HEK293T (cell line): ENCODE measurements around the gene PDLIM1.

Experiments used
- CTCF ChIA-PET: fragments of 350-600 bp; formaldehyde crosslinking; extraction: SDS; loops from one replicate; lab custom pipeline; 2021; ENCODE audit warnings: antibody characterized with exemption, inconsistent platforms; lab: Yijun Ruan, JAX
- POLR2A ChIA-PET: fragments of 350-600 bp; formaldehyde crosslinking; extraction: SDS; loops from one replicate; lab custom pipeline; 2020; ENCODE audit warnings: antibody characterized with exemption, inconsistent platforms; lab: Yijun Ruan, JAX
- DNase-seq: peaks from one replicate; pipeline ENCODE4 v3.0.0; 2012; ENCODE audit warnings: mixed read lengths; ENCODE audit errors: extremely low spot score
- ARNT ChIP-seq: fragments of 450-650 bp; IDR thresholded peaks from 2 replicates; pipeline ENCODE4 v1.6.1; 2017; ENCODE audit warnings: mild to moderate bottlenecking
- BHLHE40 ChIP-seq: fragments of 450-650 bp; IDR thresholded peaks from 2 replicates; pipeline ENCODE4 v1.6.1; 2016; ENCODE audit warnings: mild to moderate bottlenecking, moderate library complexity, borderline replicate concordance
- CTBP1 ChIP-seq: fragments of 450-650 bp; IDR thresholded peaks from 2 replicates; pipeline ENCODE4 v1.6.1; 2016; ENCODE audit warnings: borderline replicate concordance
- ELF4 ChIP-seq: fragments of 450-650 bp; IDR thresholded peaks from 2 replicates; pipeline ENCODE4 v1.6.1; 2017; ENCODE audit warnings: antibody characterized with exemption
- FOXA1 ChIP-seq: fragments of 450-650 bp; IDR thresholded peaks from 2 replicates; pipeline ENCODE4 v1.6.1; 2016; ENCODE audit warnings: mild to moderate bottlenecking
- FOXK2 ChIP-seq: fragments of 450-650 bp; IDR thresholded peaks from 2 replicates; pipeline ENCODE4 v1.6.1; 2016; ENCODE audit warnings: mild to moderate bottlenecking
- FOXM1 ChIP-seq: fragments of 450-650 bp; IDR thresholded peaks from 2 replicates; pipeline ENCODE4 v1.6.1; 2017; ENCODE audit warnings: mild to moderate bottlenecking, borderline replicate concordance
- HDGF ChIP-seq: fragments of 450-650 bp; IDR thresholded peaks from 2 replicates; pipeline ENCODE4 v1.6.1; 2017; ENCODE audit warnings: antibody characterized with exemption, borderline replicate concordance
- L3MBTL2 ChIP-seq: fragments of 450-650 bp; conservative IDR thresholded peaks from 2 replicates; pipeline ENCODE4 v1.6.1; 2016; ENCODE audit warnings: mild to moderate bottlenecking
- LEF1 ChIP-seq: fragments of 450-650 bp; IDR thresholded peaks from 2 replicates; pipeline ENCODE4 v1.6.1; 2017; ENCODE audit warnings: mild to moderate bottlenecking, borderline replicate concordance
- NFRKB ChIP-seq: fragments of 450-650 bp; IDR thresholded peaks from 2 replicates; pipeline ENCODE4 v1.6.1; 2016; ENCODE audit warnings: mild to moderate bottlenecking, moderate library complexity
- PKNOX1 ChIP-seq: fragments of 450-650 bp; IDR thresholded peaks from 2 replicates; pipeline ENCODE4 v1.6.1; 2016
- SP1 ChIP-seq: fragments of 450-650 bp; IDR thresholded peaks from 2 replicates; pipeline ENCODE4 v1.6.1; 2017
- SUZ12 ChIP-seq: fragments of 450-650 bp; IDR thresholded peaks from 2 replicates; pipeline ENCODE4 v1.6.1; 2016; ENCODE audit warnings: mild to moderate bottlenecking
- TARDBP ChIP-seq: fragments of 450-650 bp; IDR thresholded peaks from 2 replicates; pipeline ENCODE4 v1.6.1; 2016
- ZNF384 ChIP-seq: fragments of 450-650 bp; IDR thresholded peaks from 2 replicates; pipeline ENCODE4 v1.6.1; 2016

The PDLIM1 gene

DNA sequence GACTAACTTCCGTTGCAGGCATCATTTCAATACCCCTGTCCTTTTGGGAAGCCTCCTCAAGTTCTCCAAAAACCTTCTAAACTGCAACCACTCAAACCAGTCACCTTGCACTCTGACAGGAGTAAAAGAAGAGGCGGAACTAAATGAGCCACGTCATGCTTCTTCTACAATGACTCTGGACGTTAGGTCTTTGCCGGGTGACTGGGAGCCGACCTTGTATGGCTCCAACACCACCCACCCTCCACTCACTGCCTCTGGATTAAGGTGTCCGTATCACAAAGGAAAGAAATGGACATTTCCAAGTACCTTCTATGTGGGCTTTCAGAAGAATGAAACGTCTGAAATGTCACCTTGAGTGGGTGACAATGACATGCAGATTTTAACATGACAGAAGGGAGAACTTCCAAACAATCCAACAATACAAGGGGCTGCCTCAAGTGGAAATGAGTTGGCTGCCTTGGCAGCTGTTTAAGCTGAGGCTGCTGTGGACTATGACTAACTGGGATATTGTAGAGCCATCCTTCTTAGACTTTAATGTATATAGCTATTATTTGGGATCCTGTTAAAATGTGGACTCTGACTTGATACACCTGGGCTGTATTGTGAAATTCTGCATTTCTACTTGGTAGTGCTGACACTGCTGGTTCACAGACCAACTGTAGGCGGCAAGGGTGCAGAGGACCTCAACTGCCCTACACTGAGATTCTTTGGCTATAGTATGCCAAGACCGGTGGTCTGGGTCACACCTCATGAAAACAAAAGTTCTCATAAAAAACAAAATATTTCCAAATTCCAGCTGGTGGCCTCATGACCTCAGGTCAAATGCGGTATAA is 33.8 kb upstream of the PDLIM1 start:
- DNase-seq: no peak
- TF ChIP-seq L3MBTL2 (no peak), FOXK2 (no peak), ARNT (no peak), ELF4 (no peak), FOXM1 (no peak), ZNF384 (no peak), LEF1 (no peak), BHLHE40 (no peak)
- ChIA-PET CTCF (no interaction called here), POLR2A (no interaction called here)

- no peak for DNase-seq
- CTCF ChIA-PET: no interaction called here
- TF ChIP-seq ARNT: no peak
- TF ChIP-seq FOXA1: no peak
- no peak for TF ChIP-seq PKNOX1
- POLR2A ChIA-PET: no interaction called here
These were observed 30.9 kb upstream of the PDLIM1 start for GRCh38 chr10:95321554-95322301.

DNA sequence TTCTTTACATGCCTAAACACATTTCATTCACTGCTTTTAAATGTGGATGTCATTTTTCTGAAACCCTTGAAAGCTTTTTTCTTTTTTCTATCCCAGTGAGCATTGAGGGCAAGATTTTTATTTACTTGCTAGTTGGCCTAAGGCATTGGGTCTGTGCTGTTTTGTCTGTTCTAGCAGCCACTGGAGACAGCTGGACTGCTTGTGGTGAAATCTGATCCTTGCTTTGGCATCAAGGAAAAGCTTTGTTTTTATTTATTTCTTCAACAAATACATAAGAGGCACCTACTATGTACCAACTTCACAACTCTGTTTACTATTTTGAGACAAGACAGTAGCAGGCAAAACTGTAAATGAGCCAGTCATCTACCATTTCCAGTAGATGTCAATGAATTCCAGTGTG is 28.4 kb upstream of the PDLIM1 start:
- no peak for DNase-seq
- ChIA-PET CTCF (interaction anchor here (0.8 kb wide), 1 partner anchor 75 kb away, joined by 3 read pairs; no protein-coding TSS in a partner anchor), POLR2A (no interaction called here)
- no peak for TF ChIP-seq FOXM1
- no peak for TF ChIP-seq FOXA1
- no peak for TF ChIP-seq PKNOX1

DNA sequence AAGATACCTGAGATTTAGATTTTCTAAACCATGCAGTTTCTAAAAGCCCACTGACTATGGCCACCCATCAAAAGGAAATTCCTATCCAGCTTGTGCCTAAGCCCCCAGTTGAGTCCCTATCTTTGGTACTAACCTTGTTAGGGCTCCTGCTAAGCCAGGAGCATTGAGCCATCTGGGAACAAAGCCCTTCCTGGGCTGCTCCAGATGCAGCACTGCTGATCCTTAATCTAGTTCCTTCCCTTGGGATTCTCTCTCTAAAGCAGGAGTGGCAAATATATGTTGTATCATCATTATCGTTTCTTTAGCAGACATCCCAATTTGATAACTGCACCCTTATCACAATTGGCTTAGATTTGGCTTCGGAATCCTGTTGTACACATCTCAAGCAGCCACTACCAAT is 24.7 kb upstream of the PDLIM1 start:
- ChIA-PET CTCF (no interaction called here), POLR2A (no interaction called here)
- DNase-seq: no peak
- TF ChIP-seq BHLHE40 (no peak), ARNT (no peak), L3MBTL2 (no peak), FOXA1 (no peak), FOXK2 (no peak), SUZ12 (no peak), NFRKB (no peak), TARDBP (no peak), ZNF384 (no peak), PKNOX1 (no peak), FOXM1 (no peak), CTBP1 (no peak), SP1 (no peak), ELF4 (no peak), HDGF (no peak)

DNA sequence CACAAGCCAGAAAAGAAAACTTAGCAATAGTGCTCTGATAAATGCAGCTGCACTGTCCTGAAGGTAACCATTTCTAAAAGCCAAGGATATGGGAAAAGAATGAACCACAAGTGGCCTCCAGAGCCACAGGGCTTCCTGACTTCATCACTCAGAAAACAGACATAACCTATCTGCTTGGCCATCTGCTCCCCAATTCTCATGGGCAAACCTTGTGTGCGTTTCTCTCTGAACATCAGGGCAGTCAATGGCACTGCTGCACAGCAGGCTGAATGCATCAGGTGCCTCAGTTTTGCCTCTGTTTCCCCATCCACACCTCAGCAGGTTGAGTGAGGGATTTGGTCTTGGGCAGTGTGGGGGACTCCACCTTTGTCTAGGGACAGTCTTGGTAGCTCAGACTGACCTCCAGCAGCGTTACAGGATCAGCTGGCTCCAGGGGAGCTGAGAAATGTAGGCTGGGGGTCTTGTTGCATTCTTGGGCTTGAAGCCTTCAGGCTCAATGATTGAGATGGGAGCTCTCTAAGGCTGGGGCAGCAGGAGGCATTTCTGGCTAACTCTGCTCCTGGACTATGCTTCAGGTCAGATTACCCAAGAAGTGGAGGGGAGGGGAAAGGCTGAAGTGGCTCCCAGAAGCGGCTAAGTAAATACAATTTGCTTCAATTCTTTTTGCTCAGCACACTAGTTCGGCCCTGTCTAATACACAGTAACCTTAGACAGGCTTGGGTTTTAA is 23.6 kb upstream of the PDLIM1 start:
- ChIA-PET CTCF (no interaction called here), POLR2A (no interaction called here)
- no peak for DNase-seq
- TF ChIP-seq BHLHE40 (no peak), ZNF384 (no peak), ELF4 (no peak)

- no peak for DNase-seq
- TF ChIP-seq HDGF (no peak), ZNF384 (no peak), L3MBTL2 (no peak), FOXK2 (no peak), SP1 (no peak), SUZ12 (no peak), ARNT (no peak), CTBP1 (no peak), LEF1 (no peak), TARDBP (no peak), FOXM1 (no peak), FOXA1 (no peak), BHLHE40 (no peak), NFRKB (no peak), PKNOX1 (no peak), ELF4 (no peak)
- POLR2A ChIA-PET: no interaction called here
- CTCF ChIA-PET: interaction anchor here (0.6 kb wide), 1 partner anchor 1498 kb away, joined by 4 read pairs; no protein-coding TSS in a partner anchor
These were observed 22.2 kb upstream of the PDLIM1 start for GRCh38 chr10:95312986-95313495.
